ENCODE measurements around the gene NCAM1.

DNA sequence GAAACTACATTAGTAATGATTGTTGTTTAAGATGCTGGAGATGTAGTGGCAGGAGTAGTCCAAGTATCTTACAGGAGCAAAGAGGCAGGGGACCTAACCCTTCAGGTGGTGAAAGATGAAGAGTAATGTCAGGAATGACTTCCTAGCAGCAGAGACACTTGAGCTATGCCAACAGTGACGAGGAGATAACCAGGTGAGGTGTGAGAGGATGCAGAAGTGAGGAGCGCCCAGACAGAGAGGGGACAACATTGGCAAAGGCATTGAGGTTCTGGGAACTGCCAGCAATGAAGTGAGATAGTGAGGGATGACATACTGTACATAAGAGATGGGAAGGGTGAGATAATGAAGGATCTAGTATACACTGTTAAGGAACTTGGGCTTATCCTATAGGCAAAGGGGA lies 95.8 kb downstream of the NCAM1 start:
- TF ChIP-seq, protein P1, sequence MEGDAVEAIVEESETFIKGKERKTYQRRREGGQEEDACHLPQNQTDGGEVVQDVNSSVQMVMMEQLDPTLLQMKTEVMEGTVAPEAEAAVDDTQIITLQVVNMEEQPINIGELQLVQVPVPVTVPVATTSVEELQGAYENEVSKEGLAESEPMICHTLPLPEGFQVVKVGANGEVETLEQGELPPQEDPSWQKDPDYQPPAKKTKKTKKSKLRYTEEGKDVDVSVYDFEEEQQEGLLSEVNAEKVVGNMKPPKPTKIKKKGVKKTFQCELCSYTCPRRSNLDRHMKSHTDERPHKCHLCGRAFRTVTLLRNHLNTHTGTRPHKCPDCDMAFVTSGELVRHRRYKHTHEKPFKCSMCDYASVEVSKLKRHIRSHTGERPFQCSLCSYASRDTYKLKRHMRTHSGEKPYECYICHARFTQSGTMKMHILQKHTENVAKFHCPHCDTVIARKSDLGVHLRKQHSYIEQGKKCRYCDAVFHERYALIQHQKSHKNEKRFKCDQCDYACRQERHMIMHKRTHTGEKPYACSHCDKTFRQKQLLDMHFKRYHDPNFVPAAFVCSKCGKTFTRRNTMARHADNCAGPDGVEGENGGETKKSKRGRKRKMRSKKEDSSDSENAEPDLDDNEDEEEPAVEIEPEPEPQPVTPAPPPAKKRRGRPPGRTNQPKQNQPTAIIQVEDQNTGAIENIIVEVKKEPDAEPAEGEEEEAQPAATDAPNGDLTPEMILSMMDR (conservative IDR thresholded peaks at IDR 0.05; ENCODE audit: low read depth, low read length), result no peak
- TF ChIP-seq EZH2 (IDR thresholded peaks at IDR 0.05; ENCODE audit: borderline replicate concordance, low read depth, low read length, poor library complexity, severe bottlenecking), result no peak
